Activated CD4-positive, CD25-positive, alpha-beta regulatory T cell treated with anti-CD3 and anti-CD28 coated beads, Interleukin-2, amount 50 U/mL, for 72 hours (primary cell): ENCODE data around the gene PEX1.
A peak's percentile ranks its signal among the peaks of the same experiment; 100 is the strongest.
"Not testable (repeated sequence)": the region's sequence is repeated elsewhere in the genome, so short reads cannot be mapped to it uniquely, and the experiment has no call there.

Experiments
- DNase-seq: peaks from one replicate; pipeline ENCODE4 v3.0.0; 2021

PEX1 gene

DNA sequence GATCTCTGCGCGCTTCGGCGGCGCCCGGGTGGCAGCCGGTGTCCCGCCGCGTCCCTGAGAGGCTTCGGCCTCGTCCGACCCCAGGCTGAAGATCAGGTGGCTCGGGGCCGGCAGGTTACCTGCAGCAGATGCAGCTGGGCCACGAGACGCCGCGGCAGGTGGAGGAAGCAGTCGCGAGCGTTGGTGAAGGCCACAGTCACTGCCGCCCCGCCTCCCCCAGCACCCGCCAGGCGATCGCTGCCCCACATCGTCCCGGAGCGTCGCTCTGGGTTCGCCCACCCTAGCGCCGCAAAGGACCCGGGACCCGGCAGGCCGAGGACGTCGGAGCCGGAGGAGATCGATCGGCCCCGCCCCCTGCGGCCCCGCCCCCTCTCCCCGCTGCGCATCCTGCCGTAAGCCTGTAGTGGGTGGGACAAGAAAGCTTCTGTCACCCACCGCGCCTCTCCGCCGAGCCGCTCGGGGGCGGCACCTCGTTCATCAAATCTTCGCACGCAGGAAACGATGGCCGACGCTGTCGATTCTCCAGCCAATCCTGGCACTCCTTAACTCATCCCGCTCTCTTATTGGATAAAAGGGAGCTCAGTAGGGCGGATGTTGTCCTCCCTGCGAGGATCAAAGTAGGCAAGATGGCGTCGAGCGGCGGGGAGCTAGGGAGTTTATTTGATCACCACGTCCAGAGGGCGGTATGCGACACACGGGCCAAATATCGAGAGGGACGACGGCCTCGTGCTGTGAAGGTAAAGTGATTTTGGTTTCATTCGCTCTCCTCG, at the start of gene PEX1, which contains the start of gene RBM48:
Gene PEX1, minus strand, starts transcription at position 333 of the 770 bp plus-strand sequence. Its CDS starts 85 bp downstream, at position 248.
Gene RBM48, plus strand, starts transcription at position 608 of the 770 bp plus-strand sequence. Its CDS starts 19 bp downstream, at position 627.
- peak; percentile 87 for DNase-seq

DNA sequence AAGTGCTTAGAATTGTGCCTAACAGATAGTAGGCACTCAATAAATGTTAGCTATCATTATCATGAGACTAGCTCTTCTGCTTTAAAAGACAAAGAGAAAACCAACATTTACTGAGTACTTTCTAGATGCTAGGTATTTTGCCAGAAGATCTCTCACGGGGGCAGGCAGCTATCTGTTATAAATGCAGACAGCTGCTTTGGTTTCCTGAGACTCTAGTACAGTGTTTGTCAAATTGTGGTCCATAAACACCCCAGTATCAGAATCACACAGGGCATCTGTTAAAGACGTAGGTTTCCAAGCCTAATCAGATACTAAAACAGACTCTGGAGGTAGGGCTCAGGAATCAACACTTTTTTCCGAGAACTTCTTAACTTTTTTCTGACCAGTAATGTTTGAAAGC, 48.0 kb upstream of the PEX1 start:
- no peak for DNase-seq

DNA sequence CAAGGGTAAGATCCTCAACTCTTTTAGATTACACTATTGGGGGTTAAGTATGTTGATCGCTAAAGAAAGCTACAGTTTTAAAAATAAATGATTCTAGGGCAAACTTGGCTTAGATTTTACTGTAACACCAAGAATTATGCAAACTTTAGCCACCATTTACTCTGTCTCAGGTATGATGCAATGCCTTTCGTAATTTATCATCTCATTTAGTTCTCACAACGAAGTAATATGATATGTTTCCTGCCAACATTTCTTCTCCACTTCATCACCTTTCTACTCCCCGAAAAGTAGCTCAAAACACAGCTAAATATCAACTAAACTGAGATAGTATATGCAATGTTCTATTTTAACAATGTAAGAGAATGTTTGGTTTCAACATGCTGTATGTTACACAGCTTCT, 40.8 kb upstream of the PEX1 start:
- DNase-seq = no peak

DNA sequence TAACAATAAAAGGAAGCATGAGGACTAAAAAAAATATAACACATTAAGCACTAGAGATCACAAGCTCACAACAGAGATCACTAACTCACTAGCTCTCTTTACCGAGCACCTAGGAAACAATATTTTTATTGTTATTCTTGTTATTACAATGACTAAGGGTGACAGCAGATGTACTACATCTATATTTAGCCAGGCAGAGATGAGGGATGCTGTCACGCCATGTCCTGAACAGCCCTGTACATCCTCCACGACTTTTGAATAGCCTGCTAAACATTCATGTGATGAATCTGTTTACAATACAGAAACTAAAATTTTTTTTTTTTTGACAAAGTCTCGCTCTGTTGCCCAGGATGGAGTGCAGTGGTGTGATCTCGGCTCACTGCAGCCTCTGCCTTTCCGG, 39.1 kb upstream of the PEX1 start:
- DNase-seq = no peak

DNA sequence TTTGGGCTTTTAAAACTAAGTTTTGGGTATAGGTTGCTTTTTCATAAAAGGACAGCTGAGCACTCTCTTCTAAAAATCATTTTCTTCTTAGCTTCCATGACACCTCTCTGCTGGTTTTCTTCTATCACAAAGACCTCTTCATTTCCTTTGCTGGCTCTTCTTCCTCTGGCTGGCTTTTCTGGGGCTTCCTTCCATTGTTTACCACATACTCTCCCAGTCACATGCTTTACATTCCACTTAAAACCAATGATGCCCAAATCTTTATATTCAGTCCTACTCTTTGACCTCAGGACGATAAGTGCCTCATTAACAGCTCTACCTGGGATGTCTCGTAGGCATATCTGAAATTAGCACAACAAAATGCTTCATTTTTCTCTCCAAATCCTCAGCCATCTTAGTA, 35.0 kb upstream of the PEX1 start:
- no peak for DNase-seq

DNA sequence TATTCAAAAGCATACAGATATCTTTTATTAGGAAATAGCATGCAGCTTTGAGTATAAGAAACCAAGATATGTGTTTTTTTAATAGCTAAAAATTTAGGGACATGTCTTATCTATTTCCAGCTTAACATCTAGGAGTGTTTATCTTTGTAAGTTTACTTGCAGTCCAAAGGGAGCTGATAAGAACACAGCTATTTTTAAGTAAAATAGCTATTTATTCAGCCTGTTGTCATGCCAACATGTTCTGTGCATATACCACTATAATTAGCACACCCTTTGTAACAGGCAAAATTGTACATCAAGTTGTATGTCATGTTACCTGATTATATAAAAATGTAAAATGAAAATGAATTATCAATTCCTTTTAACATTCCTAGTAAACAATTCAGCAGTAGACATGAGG, 32.3 kb upstream of the PEX1 start:
- DNase-seq = no peak

DNA sequence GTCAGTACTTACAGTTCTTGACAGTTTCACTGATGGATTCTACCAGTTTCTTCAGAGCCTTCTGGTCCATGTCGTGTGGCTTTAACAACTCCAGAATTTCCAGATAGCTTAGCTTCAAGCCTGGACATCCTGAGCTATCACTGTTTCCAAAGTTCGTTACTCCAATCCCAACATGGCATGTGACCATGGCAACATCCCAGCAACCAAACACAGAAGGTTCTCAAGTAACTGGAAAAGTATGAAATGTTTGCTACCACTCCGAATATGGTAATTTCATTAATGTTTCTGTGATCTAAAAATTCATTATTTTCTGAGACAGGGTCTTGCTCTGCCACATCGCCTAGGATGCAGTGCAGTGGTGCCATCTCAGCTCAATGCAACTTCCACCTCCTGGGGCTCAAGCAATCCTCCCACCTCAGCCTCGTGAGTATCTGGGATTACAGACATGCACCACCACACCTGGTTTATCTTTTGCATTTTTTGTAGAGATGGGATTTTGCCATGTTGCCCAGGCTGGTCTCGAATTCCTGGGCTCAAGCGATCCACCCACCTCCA, 29.6 kb upstream of the PEX1 start:
- DNase-seq = no peak

DNA sequence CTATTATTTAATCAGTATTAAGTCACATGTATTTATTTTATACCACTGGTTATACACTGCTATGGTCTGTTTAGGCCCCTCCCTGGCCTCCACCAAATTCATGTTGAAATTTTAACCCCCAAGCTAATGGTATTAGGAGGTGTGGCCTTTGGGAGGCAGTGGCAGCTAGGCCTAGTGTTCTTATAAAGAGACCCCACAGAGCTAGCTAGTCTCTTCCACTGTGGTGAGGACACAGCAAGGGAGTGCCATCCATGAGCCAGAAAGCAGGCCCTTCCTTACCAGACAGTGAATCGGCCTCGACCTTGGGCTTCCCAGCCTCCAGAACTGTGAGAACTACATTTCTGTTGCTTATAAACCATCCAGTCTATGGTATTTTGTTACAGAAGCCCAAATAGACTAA, 28.9 kb upstream of the PEX1 start:
- DNase-seq = no peak

DNA sequence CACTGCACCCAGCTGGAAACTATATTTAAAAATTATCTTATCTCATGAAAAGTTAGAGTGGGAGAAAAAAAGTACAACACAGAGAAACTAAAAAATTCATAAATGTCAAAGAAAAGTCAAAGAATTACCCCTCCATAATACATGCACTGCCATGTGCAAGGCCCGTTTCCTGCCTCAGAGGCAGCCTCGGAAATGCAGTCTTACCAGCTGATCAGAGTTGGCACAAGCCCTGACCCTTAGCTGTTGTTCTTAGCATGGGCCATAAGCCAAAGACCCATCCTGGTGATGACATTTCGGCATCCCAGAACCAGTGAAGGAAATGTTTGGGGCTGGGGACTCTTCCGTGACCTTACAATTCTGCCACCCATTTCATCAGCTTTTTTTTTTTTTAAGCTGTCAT, 21.9 kb upstream of the PEX1 start:
- DNase-seq = no peak

DNA sequence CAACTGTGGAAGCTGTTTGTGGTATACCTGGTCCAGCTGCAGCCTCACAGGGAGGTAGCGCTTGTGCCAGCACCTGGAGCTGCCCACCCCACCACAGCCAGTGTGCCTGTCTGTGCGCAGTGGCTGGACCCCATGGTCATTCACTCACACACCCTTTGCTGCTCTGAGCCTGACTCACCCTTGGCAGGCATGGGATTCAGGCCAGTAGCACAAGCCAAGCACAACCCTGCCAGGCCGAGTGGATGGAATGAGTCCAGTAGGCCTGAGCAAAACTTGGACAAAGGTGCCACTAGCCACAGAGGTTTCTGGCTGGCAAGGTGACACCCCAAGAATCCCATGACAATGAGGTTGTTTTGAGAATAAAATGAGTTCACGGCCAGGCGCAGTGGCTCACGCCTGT, 19.3 kb upstream of the PEX1 start:
- DNase-seq = no peak

DNA sequence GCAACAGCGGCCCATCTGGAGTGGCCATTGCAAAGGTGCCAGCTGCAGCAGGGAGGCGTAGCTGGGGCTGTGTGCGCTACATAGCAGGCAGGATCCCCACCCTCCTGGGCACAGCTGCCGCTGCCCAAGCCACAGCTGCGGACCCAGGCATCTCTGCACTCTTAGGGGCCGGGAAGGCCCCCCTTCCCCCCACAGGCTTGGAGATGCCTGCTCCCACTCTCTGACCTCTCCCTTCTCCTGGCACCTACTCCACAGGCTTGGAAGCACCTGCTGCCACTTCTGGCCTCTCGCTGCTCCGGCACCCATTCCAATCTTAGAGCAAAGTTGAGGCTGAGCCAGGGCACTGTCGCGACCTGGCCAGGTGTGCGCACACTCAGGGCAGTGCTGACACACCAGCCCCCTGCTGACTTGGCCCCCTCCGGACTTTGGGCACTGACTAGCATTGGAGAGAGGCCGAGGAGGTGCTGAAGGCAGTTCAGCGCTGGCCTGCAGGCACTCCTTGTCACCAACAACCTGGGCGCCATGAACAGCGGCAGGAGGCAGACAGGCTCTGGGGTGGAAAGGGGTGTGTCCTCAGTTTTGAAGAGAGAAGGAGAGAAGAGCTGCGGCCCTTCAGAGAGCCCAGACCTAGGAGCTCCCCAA, 18.7 kb upstream of the PEX1 start:
- DNase-seq = no peak

DNA sequence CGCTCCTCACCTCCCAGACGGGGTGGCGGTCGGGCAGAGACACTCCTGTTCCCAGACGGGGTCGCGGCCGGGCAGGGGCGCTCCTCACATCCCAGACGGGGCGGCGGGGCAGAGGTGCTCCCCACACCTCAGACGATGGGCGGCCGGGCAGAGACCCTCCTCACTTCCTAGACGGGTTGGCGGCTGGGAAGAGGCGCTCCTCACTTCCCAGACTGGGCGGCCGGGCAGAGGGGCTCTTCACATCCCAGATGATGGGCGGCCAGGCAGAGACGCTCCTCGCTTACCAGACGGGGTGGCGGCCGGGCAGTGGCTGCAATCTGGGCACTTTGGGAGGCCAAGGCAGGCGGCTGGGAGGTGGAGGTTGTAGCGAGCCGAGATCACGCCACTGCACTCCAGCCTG, 16.8 kb upstream of the PEX1 start:
- not testable (repeated sequence) for DNase-seq

DNA sequence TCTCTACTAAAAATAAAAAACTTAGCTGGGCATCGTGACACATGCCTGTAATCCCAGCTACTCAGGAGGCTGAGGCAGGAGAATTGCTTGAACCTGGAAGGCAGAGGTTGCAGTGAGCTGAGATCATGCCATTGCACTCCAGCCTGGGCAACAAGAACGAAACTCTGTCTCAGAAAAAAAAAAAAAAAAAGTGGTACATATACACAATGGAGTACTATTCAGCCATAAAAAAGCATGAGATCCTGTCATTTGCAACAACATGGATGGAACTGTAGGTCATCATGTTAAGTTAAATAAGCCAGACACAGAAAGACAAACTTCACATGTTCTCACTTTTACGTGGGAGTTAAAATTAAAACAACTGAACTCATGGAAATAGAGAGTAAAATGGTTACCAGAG, 15.2 kb upstream of the PEX1 start:
- DNase-seq = not testable (repeated sequence)

DNA sequence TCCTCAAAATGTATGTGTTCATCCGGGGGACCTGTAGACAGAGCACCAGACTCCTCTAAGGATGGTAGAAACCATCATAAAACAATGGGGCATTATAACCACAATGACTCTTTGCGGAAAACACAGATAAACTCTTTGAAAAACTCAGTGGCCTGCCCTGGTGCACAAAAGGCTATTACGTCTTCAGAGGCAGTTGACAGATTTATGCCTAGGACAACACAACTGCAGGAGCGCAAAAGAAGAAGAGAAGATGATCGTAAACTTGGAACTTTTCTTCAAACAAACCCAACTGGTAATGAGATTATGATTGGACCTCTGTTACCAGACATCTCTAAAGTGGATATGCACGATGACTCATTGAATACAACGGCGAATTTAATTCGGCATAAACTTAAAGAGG, 6.3 kb upstream of the PEX1 start:
- no peak for DNase-seq

DNA sequence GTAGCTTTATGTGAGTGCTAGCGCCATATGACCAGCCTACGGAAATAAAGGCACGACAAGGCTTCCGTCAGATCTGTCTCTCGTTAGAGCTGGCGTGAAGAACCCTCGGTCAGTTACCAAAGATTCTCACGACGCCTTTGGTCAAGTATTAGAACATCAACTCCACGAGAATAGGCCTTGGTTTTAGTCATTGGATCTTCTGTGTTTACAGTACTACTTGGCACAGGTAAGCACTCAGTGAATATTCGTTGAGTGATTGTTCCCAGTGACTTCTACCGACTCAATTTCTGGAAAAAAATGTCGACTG, 591 bp upstream of the PEX1 start:
- DNase-seq = no peak

DNA sequence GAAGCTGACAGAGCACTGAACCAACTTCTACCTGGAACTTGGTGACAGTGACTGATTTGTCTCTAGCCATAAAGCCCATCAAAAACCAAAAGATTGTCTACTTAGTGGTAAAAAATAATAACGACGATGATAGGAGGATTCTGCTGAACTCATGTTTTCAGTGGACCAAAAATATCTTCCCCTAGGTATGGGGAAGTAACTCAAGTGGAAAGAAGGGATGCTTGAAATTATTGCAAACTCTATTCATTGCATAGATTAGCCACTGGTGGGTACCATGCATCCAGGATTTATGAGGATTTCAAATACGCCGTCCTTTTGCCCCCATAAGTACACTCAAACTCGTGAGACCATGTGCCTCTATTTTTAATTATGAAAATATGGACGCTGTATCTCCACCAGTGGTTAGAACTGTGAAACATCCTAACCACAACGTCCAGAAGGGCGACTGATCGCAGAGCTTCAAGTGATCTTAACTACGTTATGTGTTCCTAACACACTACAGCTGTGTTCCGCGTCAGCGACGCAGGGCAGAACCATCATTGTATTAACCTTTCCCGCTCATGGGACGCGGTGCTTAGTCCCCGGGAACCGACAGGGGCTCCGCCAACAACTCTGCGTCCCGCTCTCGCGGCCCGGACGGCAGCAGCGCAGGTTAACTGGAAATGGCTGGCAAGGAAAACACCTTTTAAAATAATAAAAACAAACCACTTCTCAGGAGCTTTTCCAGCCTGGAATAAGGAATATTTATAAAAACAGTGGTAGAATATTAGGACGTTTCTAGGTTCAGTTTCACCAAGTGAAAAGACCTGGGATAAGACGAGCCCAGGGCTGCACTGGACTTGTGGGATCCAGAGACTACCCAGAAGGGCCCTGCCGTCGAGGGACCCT, 776 bp downstream of the PEX1 start:
- DNase-seq = peak; percentile 53

DNA sequence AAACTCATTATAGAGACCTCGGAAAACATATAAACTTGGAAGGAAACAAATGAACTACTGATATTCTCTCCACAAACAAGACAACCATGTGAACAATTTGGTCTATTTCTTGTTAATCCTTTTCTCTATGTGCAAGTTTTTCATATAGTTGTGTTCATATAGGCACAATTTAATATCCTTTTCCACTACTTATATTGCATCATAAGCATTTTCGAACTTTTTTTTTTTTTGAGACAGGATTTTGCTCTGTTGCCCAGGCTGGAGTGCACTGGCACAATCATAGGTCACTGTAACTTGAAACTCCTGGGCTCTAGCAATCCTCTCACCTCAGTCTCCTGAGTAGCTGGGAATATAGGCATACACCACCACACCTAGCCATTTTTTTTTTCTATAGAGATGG, 5.2 kb downstream of the PEX1 start:
- DNase-seq = no peak

DNA sequence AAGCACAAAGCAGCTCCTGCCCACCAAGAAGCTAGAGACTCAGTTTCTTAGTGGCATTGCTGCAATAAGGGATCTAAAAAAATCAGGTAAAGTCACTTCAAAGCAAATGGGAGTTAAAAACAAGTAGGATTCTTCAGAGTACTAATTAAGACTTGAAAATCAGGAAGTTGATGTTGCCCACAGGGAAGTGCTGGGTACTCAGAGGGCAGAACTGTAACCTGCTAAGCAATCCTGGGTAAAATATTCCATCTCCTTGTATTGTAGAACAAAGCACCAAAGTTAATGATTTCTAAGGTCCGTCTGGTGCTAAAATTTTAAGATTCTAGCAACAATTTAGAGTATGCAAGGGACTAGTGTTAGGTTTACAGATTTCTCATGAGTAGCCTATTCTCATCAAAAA, 8.3 kb downstream of the PEX1 start:
- no peak for DNase-seq

DNA sequence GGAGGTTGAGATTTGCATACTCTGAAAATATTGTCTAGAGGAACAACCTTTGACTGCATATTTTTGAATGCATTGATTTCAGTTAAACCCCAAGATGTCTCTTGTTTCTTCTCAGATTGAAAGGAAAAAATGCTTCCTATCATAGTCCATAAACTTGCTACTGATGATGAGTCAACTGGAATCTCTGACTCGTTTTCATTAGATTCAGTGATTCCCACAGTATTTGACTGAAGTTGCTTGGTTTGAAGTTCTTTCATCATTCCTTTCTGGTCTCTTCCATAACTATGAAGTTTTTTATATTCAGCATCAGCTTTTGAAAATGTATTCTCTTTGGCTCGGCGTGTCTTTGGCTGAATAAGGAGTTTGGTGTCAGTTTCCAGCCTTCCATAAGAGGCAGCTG, 10.7 kb downstream of the PEX1 start:
- no peak for DNase-seq

DNA sequence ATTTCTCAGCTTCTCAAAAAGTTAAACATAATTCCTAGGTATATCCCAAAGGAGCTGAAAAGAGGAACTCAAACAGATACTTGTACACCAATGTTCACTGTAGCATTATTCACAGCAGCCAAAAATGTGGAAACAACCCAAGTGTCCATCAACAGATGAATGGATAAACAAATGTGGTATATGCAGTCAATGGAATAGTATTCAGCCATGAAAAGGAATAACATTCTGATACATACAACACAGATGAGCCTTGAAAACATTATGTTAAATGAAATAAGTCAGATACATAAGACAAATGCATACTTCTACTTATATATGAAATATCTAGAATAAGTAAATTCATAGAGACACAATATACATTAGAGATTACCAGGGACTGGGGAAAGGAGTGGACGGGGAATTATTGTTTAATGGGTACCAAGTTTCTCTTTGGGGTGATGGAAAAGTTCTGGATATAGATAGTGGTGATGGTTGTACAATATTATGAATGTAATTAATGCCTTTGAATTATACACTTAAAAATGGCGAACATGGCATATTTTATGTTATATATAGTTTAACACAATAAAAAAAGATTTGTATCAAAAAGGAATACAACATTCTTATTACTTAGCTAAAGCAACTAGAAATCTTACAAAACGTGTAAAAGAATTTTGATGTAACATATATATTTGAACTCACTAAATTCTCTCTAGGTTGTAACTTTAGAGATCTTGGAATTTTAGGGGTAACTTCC, 15.0 kb downstream of the PEX1 start:
- DNase-seq = no peak

DNA sequence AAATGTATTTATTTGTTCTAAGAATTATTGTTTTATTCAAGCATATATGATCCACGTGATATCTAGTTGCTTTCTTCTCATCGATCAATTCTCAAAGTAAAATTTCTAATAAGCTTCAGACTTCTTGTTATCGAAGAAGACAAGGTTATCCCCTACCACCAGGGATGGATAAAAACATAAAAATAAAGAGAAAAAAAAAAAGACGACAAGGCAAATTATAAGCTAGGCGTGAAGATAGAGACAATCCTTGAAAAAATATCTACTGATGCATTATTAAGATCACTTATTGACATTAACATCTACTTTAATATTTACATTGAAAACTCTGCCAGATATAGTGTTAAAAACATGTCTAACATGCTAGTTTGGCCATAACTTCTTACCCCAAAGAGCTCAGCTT, 19.4 kb downstream of the PEX1 start:
- no peak for DNase-seq

DNA sequence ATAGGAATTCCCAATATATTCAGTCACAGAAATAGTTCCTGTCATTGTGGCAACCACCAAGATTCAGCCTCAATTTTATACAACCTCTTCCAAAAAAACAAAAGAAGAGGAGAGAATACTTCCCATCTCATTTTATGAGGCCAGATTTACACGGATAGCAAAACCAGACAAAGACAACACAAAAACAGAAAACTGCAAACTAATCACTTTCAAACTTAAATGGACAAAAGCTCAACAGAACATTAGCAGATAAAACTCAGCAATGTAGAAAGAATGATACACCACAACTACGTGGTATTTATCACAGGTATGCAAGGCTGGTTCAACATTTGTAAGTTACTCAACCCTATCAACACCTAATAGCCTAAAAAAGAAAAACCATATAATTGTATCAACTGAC, 22.0 kb downstream of the PEX1 start:
- DNase-seq = no peak

DNA sequence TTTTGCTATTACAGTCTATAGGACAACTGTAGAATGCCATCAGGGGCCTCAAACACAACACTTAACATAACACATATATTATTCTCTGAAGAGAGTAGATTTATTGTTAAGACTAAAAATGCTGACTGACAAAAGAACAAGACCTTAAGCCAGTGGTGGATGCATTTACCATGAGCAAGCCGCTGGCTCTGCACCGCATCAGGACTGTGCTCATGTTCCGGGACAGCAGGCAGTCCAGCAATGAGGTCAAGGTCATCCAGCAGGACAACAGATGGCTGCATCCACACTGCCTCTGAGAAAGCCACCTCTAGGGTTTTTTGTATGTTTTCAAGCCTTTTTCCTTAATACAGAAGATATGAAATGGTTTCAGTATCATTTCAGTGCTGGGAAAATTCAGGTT, 23.8 kb downstream of the PEX1 start:
- no peak for DNase-seq
